ENCODE data around the gene TIAM2. TPM values are rescaled to one million over a fixed set of nuclear protein-coding genes. Genes with fewer than 3 reads are reported as not detected.

The TIAM2 gene
- total and polyA plus RNA-seq, 2 donors (not counting 3 experiments of a cell fraction or from before 2014, with no cell fraction given): 9.6 to 18.5 TPM

GRCh38 chr6:155188707-155189496, 193.8 kb downstream of the TIAM2 start:
- H3K4me3 ChIP-seq (replicated peaks in 1 of 3; ENCODE audit: insufficient read depth in 1 of 3, low read depth in 1 of 3, low read length in 3 of 3): peak overlapping the region in 1 of 3 experiments; percentile 37
- peak; percentile 83 for FAIRE-seq
- H3K79me2 ChIP-seq (ENCODE audit: control insufficient read depth, insufficient read depth, low read length): no peaks in the 10 kb centered on the region
- peak; percentile 99 for DNase-seq (ENCODE audit: low read depth, low spot score)
- H3K9me1 ChIP-seq (replicated peaks; ENCODE audit: control insufficient read depth, extremely low read depth, insufficient read depth, low read length): no peaks in the 10 kb centered on the region
- peaks cover 51% of the 10 kb centered on the region for H3K4me1 ChIP-seq (ENCODE audit: control insufficient read depth, extremely low read depth, insufficient read depth, low read length)
- H4K20me1 ChIP-seq (replicated peaks; ENCODE audit: control insufficient read depth, extremely low read depth, insufficient read depth, low read length): no peaks in the 10 kb centered on the region
- ChIA-PET CTCF (interaction anchor here (0.9 to 4.1 kb wide), 9 partner anchors 11 to 620 kb away, joined by 3 to 35 read pairs (median 3); no protein-coding TSS in a partner anchor), POLR2A (interaction anchor here (0.6 to 1.9 kb wide), 4 partner anchors 10 to 678 kb away, joined by 4 to 11 read pairs (median 4); partner anchors contain the start of gene CNKSR3)
- H3K4me2 ChIP-seq (ENCODE audit: insufficient read depth, low read length): peak overlapping the region; percentile 89
- BruUV-seq (replicated peaks): no TSS peak
- H3K27me3 ChIP-seq (ENCODE audit: control insufficient read depth in 2 of 2, insufficient read depth in 2 of 2, low read length in 2 of 2): no peaks in the 10 kb centered on the region
- intact Hi-C loops (cut with micrococcal nuclease) (loop anchor here (1.0 to 10.0 kb wide), 6 partner anchors 12 to 457 kb away; partner anchors contain the start of genes SCAF8 and TFB1M), dilution Hi-C loops (cut with MboI; ENCODE audit: extremely low pct_ligation_motif_present, low sequenced_read_pairs) (no loop called here)
- H2AFZ ChIP-seq (ENCODE audit: low read depth, low read length): no peak overlapping the region
- H3K27ac ChIP-seq (ENCODE audit: insufficient read depth, low read depth, low read length): peak overlapping the region; percentile 90
- no peaks in the 10 kb centered on the region for H3K9me3 ChIP-seq (replicated peaks; ENCODE audit: control insufficient read depth, insufficient read depth, low read length)
- H3K9ac ChIP-seq (replicated peaks; ENCODE audit: extremely low read depth, insufficient read depth, low read length): peak overlapping the region; percentile 85
- TF ChIP-seq EZH2 (IDR thresholded peaks at IDR 0.05; ENCODE audit: borderline replicate concordance, low read depth, low read length, severe bottlenecking) (no peak), MYC (IDR thresholded peaks at IDR 0.05; ENCODE audit: low read depth, low read length) (no peak), POLR2AphosphoS5 (IDR thresholded peaks at IDR 0.05; ENCODE audit: insufficient read depth, low read depth, low read length) (peak; percentile 59), JUN (IDR thresholded peaks at IDR 0.05; ENCODE audit: borderline replicate concordance, insufficient read depth, insufficient read length, low read depth) (peak; percentile 79), CTCF (IDR thresholded peaks at IDR 0.05; ENCODE audit: extremely low read depth in 1 of 2, insufficient read depth in 1 of 2, low read depth in 1 of 2, low read length in 2 of 2) (no peak), POLR2A (IDR thresholded peaks at IDR 0.05; ENCODE audit: low read depth, low read length) (peak; percentile 50), FOS (IDR thresholded peaks at IDR 0.05; ENCODE audit: borderline replicate concordance, insufficient read depth, low read length) (peak; percentile 81), MAX (IDR thresholded peaks at IDR 0.05; ENCODE audit: insufficient read depth, insufficient read length) (no peak), GATA2 (IDR thresholded peaks at IDR 0.05; ENCODE audit: insufficient read depth, insufficient read length, low read depth, low read length) (peak; percentile 32)
- no peaks in the 10 kb centered on the region for H3K36me3 ChIP-seq (ENCODE audit: control insufficient read depth in 2 of 2, extremely low read depth in 1 of 2, insufficient read depth in 2 of 2, low read length in 2 of 2)

Measured in endothelial cell of umbilical vein (primary cell).